Stimulated activated CD8-positive, alpha-beta memory T cell treated with anti-CD3 and anti-CD28 coated beads, Interleukin-15, amount 100 ng/mL, for 48 hours (primary cell): ENCODE results near the gene RASAL2.
"Not testable (repeated sequence)": the region's sequence is repeated elsewhere in the genome, so short reads cannot be mapped to it uniquely, and the experiment has no call there.

Experiments used
- DNase-seq, 2 donors: peaks; one replicate each; pipeline ENCODE4 v3.0.0-alpha.2; 2020; ENCODE audit warnings: low read depth in 2 of 2

Gene RASAL2

GRCh38 chr1:178232949-178233348, 139.0 kb downstream of the RASAL2 start:
- no peak for DNase-seq

- DNase-seq: no peak
These were observed 143.2 kb downstream of the RASAL2 start for GRCh38 chr1:178237121-178237520.

- no peak for DNase-seq
These were observed 145.0 kb downstream of the RASAL2 start for GRCh38 chr1:178238722-178239510.

- no peak for DNase-seq
These were observed 147.2 kb downstream of the RASAL2 start for GRCh38 chr1:178241057-178241456.

- no peak for DNase-seq
These were observed 147.9 kb downstream of the RASAL2 start for GRCh38 chr1:178241837-178242236.

- DNase-seq: no peak
These were observed 149.2 kb downstream of the RASAL2 start for GRCh38 chr1:178243119-178243518.

GRCh38 chr1:178243890-178244289, 150.0 kb downstream of the RASAL2 start:
- no peak for DNase-seq

GRCh38 chr1:178248284-178248683, 154.4 kb downstream of the RASAL2 start:
- not testable (repeated sequence) for DNase-seq

GRCh38 chr1:178253581-178253980, 159.7 kb downstream of the RASAL2 start:
- not testable (repeated sequence) for DNase-seq

- DNase-seq: no peak
These were observed 160.5 kb downstream of the RASAL2 start for GRCh38 chr1:178254433-178254832.

- DNase-seq: no peak
These were observed 164.6 kb downstream of the RASAL2 start for GRCh38 chr1:178258536-178258935.

- DNase-seq: no peak
These were observed 168.2 kb downstream of the RASAL2 start for GRCh38 chr1:178262120-178262500.

- DNase-seq: no peak
These were observed 169.4 kb downstream of the RASAL2 start for GRCh38 chr1:178263341-178263740.

GRCh38 chr1:178266113-178266512, 172.2 kb downstream of the RASAL2 start:
- DNase-seq: no peak

- no peak for DNase-seq
These were observed 172.7 kb downstream of the RASAL2 start for GRCh38 chr1:178266619-178267066.

- no peak for DNase-seq
These were observed 173.8 kb downstream of the RASAL2 start for GRCh38 chr1:178267646-178268094.

- DNase-seq: no peak
These were observed 177.6 kb downstream of the RASAL2 start for GRCh38 chr1:178271471-178271870.

- DNase-seq: no peak
These were observed 180.0 kb downstream of the RASAL2 start for GRCh38 chr1:178273707-178274410.

GRCh38 chr1:178275049-178275448, 181.1 kb downstream of the RASAL2 start:
- DNase-seq: no peak

GRCh38 chr1:178275553-178275952, 181.6 kb downstream of the RASAL2 start:
- DNase-seq: no peak

GRCh38 chr1:178277793-178278530, 184.1 kb downstream of the RASAL2 start:
- DNase-seq: no peak
